ENCODE measurements around the gene ANKZF1.
"Not testable (repeated sequence)": the region's sequence is repeated elsewhere in the genome, so short reads cannot be mapped to it uniquely, and the experiment has no call there.

Gene ANKZF1, protein sequence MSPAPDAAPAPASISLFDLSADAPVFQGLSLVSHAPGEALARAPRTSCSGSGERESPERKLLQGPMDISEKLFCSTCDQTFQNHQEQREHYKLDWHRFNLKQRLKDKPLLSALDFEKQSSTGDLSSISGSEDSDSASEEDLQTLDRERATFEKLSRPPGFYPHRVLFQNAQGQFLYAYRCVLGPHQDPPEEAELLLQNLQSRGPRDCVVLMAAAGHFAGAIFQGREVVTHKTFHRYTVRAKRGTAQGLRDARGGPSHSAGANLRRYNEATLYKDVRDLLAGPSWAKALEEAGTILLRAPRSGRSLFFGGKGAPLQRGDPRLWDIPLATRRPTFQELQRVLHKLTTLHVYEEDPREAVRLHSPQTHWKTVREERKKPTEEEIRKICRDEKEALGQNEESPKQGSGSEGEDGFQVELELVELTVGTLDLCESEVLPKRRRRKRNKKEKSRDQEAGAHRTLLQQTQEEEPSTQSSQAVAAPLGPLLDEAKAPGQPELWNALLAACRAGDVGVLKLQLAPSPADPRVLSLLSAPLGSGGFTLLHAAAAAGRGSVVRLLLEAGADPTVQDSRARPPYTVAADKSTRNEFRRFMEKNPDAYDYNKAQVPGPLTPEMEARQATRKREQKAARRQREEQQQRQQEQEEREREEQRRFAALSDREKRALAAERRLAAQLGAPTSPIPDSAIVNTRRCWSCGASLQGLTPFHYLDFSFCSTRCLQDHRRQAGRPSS

GRCh38 chr2:219229305-219230058 is at the start of gene ANKZF1, which contains the start of gene ATG9A:
Gene ANKZF1, plus strand, starts transcription at chr2:219229806. Its CDS starts 452 bp downstream, at chr2:219230258.
Gene ATG9A, minus strand, starts transcription at chr2:219229636. Its CDS starts 1,612 bp downstream, at chr2:219228024.
- peak; percentile 100 for DNase-seq

GRCh38 chr2:219180961-219181360 is 48.6 kb upstream of the ANKZF1 start:
- DNase-seq, result no peak

- DNase-seq, result no peak
Observed at GRCh38 chr2:219181531-219181930, 48.1 kb upstream of the ANKZF1 start.

DNA sequence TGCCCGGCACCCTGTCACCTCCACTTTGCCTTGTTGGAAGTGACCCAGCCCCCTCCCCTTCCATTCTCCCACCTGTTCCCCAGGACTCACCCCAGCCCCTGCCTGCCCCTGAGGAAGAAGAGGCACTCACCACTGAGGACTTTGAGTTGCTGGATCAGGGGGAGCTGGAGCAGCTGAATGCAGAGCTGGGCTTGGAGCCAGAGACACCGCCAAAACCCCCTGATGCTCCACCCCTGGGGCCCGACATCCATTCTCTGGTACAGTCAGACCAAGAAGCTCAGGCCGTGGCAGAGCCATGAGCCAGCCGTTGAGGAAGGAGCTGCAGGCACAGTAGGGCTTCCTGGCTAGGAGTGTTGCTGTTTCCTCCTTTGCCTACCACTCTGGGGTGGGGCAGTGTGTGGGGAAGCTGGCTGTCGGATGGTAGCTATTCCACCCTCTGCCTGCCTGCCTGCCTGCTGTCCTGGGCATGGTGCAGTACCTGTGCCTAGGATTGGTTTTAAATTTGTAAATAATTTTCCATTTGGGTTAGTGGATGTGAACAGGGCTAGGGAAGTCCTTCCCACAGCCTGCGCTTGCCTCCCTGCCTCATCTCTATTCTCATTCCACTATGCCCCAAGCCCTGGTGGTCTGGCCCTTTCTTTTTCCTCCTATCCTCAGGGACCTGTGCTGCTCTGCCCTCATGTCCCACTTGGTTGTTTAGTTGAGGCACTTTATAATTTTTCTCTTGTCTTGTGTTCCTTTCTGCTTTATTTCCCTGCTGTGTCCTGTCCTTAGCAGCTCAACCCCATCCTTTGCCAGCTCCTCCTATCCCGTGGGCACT is 47.1 kb upstream of the ANKZF1 start:
- DNase-seq, result peak; percentile 38

DNA sequence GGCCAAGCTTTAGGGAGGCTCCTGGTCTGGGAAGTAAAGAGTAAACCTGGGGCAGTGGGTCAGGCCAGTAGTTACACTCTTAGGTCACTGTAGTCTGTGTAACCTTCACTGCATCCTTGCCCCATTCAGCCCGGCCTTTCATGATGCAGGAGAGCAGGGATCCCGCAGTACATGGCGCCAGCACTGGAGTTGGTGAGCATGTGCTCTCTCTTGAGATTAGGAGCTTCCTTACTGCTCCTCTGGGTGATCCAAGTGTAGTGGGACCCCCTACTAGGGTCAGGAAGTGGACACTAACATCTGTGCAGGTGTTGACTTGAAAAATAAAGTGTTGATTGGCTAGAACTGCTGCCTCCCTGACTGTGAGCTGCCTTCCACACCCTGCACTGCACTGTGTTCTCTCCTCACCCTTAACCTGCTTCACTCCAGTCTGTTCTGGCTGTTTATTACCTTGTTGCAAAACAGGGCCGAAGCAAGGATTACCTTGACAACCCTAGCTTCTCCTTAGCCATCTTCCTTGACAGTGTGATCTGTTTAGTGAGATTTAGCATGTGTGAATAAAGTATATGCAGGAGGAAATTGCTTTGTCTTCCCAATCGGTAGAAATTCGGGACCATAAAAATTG is 46.3 kb upstream of the ANKZF1 start:
- no peak for DNase-seq

GRCh38 chr2:219184121-219184520 is 45.5 kb upstream of the ANKZF1 start:
- no peak for DNase-seq

DNA sequence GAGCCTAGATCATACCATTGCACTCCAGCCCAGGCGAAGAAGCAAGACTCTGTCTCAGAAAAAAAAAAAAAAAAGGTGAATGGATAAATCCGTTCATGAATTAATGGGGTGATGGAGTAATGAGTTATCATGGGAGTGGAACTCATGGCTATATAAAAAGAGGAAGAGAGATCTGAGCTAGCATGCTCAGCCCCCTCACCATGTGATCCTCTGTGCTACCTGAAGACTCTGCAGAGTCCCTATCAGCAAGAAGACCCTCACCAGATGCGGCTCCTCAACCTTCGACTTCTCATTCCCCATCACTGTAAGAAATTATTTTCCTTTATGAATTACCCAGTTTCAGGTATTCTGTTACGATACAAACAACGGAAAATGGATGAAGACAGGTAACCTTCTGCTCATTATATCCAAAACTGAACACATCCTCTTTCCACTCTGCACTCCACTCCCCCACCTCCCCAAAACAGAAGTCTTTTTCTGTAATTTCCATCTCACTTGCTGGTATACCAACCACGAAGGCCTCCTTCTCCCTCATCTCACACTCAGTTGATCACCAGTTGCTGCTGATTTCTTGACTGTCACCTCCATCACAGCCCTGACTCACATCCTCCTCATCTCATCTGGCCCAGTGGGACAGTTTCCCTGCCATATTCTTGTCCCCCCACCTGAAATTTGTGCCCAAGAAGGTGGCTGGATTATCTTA is 42.7 kb upstream of the ANKZF1 start:
- DNase-seq, result no peak

- DNase-seq, result no peak
Observed at GRCh38 chr2:219197388-219197787, 32.2 kb upstream of the ANKZF1 start.

DNA sequence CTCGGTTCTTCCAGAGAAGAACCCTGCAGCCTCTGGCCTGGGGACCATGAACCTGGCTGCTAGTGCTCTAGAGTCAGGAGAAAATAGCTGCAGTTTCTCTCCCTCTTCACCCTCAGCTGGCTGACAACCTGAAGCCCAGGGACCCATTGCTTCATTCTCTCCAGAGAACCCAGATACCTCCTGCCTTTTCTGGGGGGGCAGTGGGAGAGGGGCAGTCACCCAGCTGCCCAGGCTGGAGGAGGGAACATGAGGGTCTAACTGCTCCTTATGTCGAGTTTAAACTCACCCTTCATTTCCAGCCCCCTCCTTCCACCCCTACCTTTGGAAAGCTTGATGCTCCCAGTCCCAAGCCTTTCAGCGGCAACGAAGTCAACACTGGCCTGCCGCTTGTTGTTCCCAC is 30.6 kb upstream of the ANKZF1 start:
- no peak for DNase-seq

- no peak for DNase-seq
Observed at GRCh38 chr2:219199470-219200211, 30.0 kb upstream of the ANKZF1 start.

DNA sequence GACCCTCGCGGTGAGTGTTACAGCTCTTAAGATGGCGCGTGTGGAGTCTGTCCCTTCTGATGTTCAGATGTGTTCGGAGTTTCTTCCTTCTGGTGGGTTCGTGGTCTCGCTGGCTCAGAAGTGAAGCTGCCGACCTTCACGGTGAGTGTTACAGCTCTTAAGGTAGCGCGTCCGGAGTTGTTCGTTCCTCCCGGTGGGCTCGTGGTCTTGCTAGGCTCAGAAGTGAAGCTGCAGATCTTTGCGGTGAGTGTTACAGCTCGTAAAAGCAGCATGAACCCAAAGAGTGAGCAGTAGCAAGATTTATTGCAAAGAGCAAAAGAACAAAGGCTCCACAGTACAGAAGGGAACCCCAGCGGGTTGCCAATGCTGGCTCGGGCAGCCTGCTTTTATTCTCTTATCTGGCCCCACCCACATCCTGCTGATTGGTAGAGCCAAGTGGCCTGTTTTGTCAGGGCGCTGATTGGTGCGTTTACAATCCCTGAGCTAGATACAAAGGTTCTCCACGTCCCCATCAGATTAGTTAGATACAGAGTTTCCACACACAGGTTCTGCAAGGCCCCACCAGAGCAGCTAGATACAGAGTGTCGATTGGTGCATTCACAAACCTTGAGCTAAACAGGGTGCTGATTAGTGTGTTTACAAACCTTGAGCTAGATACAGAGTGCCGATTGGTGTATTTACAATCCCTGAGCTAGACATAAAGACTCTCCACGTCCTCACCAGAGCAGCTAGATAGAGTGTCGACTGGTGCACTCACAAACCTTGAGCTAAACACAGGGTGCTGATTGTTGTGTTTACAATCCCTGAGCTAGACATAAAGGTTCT is 28.9 kb upstream of the ANKZF1 start:
- DNase-seq, result not testable (repeated sequence)

DNA sequence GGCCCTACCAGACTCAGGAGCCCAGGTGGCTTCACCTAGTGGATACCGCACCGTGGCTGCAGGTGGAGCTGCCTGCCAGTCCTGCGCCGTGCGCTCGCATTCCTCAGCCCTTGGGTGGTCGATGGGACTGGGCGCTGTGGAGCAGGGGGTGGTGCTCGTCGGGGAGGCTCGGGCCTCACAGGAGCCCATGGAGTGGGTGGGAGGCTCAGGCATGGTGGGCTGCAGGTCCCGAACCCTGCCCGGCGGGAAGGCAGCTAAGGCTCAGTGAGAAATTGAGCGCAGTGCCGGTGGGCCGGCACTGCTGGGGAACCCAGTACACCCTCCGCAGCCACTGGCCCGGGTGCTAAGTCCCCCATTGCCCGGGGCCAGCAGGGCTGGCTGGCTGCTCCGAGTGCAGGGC is 28.3 kb upstream of the ANKZF1 start:
- not testable (repeated sequence) for DNase-seq

DNA sequence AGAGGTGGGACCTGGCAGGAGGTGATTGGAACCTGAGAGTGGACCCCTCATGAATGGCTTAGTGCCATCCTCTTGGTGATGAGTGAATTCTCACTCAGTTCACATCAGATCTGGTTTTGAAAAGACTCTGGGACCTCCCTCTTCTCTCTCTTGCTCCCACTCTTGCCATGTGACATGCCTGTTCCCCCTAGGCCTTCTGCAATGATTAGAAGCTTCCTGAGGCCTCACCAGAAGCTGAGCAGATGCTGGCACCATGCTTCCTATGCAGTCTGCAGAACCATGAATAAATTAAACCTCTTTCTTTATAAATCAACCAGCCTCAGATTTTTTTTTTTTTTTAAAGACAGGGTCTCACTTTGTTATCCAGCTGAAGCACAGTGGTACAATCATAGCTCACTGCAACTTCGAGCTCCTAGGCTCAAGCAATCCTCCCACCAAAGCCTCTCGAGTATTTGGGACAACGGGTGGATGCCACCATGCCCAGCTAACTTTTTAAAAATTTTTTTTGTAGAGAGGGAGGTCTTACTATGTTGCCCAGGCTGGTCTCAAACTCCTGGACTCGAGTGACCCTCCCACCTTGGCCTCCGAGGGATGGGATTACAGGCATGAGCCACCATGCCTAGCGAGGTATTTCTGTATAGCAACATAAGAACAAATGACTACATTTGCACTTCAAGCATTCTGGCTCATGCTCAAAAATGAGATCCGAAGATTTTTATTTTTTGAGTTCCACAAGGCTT is 25.0 kb upstream of the ANKZF1 start:
- DNase-seq, result no peak

- no peak for DNase-seq
Observed at GRCh38 chr2:219205165-219205538, 24.5 kb upstream of the ANKZF1 start.

DNA sequence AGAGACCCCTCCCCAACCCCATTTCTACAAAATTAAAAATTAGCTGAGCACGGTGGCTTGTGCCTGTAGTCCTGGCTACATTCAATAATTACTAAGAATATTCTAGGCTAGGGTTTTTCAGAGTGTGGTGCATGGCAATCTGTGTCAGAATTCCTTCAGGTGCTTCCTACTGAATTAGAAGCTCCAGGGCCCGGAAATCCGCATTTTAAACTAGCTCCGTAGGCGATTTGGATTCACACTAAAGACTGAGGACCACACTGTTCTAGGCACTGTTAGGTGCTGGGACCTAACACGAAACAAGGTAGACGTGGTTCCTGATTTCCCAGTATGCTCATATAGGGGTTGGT is 23.7 kb upstream of the ANKZF1 start:
- no peak for DNase-seq

- peak; percentile 97 for DNase-seq
Observed at GRCh38 chr2:219206328-219207133, 23.1 kb upstream of the ANKZF1 start, which contains the start of gene ZFAND2B. Gene ZFAND2B, plus strand, starts transcription at chr2:219206782. Its CDS starts 206 bp downstream, at chr2:219206988.

DNA sequence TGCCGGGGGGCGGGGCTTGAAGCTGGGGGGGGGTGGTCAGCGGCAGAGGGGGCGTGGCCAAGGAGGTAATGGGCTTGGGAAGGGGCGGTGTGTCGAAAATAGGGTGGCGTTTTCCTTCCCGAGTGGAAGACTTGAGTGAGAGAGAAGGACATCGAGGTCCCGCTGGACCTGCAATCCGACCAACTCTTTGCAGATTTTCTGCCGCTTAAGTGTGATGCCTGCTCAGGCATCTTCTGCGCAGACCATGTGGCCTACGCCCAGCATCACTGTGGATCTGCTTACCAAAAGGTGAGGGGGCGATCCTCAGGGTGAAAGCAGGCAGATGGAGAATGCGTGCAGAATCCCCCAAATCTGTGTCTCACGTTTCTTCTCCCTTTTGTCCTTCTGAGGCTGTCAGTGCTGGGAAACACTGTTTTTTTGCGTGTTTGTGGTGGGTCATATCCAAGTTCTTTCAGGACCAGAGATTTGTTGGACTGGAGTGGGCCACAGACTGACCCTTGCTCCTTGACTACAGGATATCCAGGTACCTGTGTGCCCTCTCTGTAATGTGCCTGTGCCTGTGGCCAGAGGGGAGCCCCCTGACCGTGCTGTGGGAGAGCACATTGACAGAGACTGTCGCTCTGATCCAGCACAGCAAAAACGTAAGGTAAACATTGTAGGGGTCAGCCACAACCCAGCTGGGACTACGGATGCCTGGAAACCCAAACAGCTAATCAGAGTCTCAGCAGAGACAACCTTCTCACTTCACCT is 22.3 kb upstream of the ANKZF1 start:
- DNase-seq, result no peak

All from suppressor macrophage treated with lipopolysaccharide for 4 hours (primary cell).